ENCODE results near the gene PHTF2.

Gene PHTF2

GRCh38 chr7:77989981-77990566 lies 191.5 kb downstream of the PHTF2 start:
- TF ChIP-seq POLR2AphosphoS5 (IDR thresholded peaks at IDR 0.05; ENCODE audit: low read depth, low read length): no peak
- no peak for TF ChIP-seq TAF1 (IDR thresholded peaks at IDR 0.05; ENCODE audit: borderline replicate concordance, insufficient read depth, low read length)
- TF ChIP-seq FOXP2 (optimal IDR thresholded peaks at IDR 0.05; ENCODE audit: borderline replicate concordance, extremely low read depth, extremely low read length, insufficient read depth): no peak
- TF ChIP-seq SIN3A (IDR thresholded peaks at IDR 0.05; ENCODE audit: borderline replicate concordance, insufficient read depth, low read length): no peak
- TF ChIP-seq REST (IDR thresholded peaks at IDR 0.05; ENCODE audit: insufficient read depth in 1 of 2, low read depth in 2 of 2, low read length in 2 of 2): no peak

- TF ChIP-seq REST (IDR thresholded peaks at IDR 0.05; ENCODE audit: insufficient read depth in 1 of 2, low read depth in 2 of 2, low read length in 2 of 2) (no peak), SIN3A (IDR thresholded peaks at IDR 0.05; ENCODE audit: borderline replicate concordance, insufficient read depth, low read length) (no peak), POLR2AphosphoS5 (IDR thresholded peaks at IDR 0.05; ENCODE audit: low read depth, low read length) (no peak), FOXP2 (optimal IDR thresholded peaks at IDR 0.05; ENCODE audit: borderline replicate concordance, extremely low read depth, extremely low read length, insufficient read depth) (no peak), TAF1 (IDR thresholded peaks at IDR 0.05; ENCODE audit: borderline replicate concordance, insufficient read depth, low read length) (no peak)
These were observed 193.1 kb downstream of the PHTF2 start for GRCh38 chr7:77991656-77992055.

- no peak for TF ChIP-seq TAF1 (IDR thresholded peaks at IDR 0.05; ENCODE audit: borderline replicate concordance, insufficient read depth, low read length)
- TF ChIP-seq SIN3A (IDR thresholded peaks at IDR 0.05; ENCODE audit: borderline replicate concordance, insufficient read depth, low read length): no peak
- TF ChIP-seq POLR2AphosphoS5 (IDR thresholded peaks at IDR 0.05; ENCODE audit: low read depth, low read length): no peak
- TF ChIP-seq REST (IDR thresholded peaks at IDR 0.05; ENCODE audit: insufficient read depth in 1 of 2, low read depth in 2 of 2, low read length in 2 of 2): no peak
These were observed 195.3 kb downstream of the PHTF2 start for GRCh38 chr7:77993838-77994237.

- no peak for TF ChIP-seq SIN3A (IDR thresholded peaks at IDR 0.05; ENCODE audit: borderline replicate concordance, insufficient read depth, low read length)
- TF ChIP-seq REST (IDR thresholded peaks at IDR 0.05; ENCODE audit: insufficient read depth in 1 of 2, low read depth in 2 of 2, low read length in 2 of 2): no peak
- no peak for TF ChIP-seq TAF1 (IDR thresholded peaks at IDR 0.05; ENCODE audit: borderline replicate concordance, insufficient read depth, low read length)
- TF ChIP-seq POLR2AphosphoS5 (IDR thresholded peaks at IDR 0.05; ENCODE audit: low read depth, low read length): no peak
These were observed 197.1 kb downstream of the PHTF2 start for GRCh38 chr7:77995717-77996116.

- TF ChIP-seq FOXP2 (optimal IDR thresholded peaks at IDR 0.05; ENCODE audit: borderline replicate concordance, extremely low read depth, extremely low read length, insufficient read depth) (no peak), REST (IDR thresholded peaks at IDR 0.05; ENCODE audit: insufficient read depth in 1 of 2, low read depth in 2 of 2, low read length in 2 of 2) (no peak), SIN3A (IDR thresholded peaks at IDR 0.05; ENCODE audit: borderline replicate concordance, insufficient read depth, low read length) (no peak), TAF1 (IDR thresholded peaks at IDR 0.05; ENCODE audit: borderline replicate concordance, insufficient read depth, low read length) (no peak), POLR2AphosphoS5 (IDR thresholded peaks at IDR 0.05; ENCODE audit: low read depth, low read length) (no peak)
These were observed 203.4 kb downstream of the PHTF2 start for GRCh38 chr7:78002021-78002420.

Data from PFSK-1 (cell line).